T-cell (primary cell): ENCODE results near the gene DOK5. TPM values are rescaled to one million over a fixed set of nuclear protein-coding genes. Genes with fewer than 3 reads are reported as not detected.

Experiments
- ATAC-seq, 4 experiments: fragments of 200-7000 bp in 3 of 4; fragments of 150-1000 bp in 1 of 4; cut with Tn5 transposase; replicated peaks in 1 of 4; 1 replicate in 3 of 4; 2 replicates in 1 of 4; pipeline ENCODE4 v1.10.0; 2021; ENCODE audit warnings: moderate library complexity in 3 of 4, mild to moderate bottlenecking in 2 of 4, moderate number of reproducible peaks in 1 of 4
- CTCF ChIA-PET, 2 donors: fragments of 300-600 bp; sonication (Branson Sonifier 250); formaldehyde crosslinking; loops; one replicate each; lab custom pipeline; 2022; ENCODE audit warnings: antibody characterized with exemption in 2 of 2; lab: Charles Lee
- POLR2A ChIA-PET, 2 donors: fragments of 300-600 bp; sonication (Branson Sonifier 250); formaldehyde crosslinking; loops; one replicate each; lab custom pipeline; 2022; ENCODE audit warnings: antibody characterized with exemption in 2 of 2; lab: Charles Lee
- DNase-seq, 35 experiments: peaks; one replicate each; pipeline versions ENCODE4 v3.0.0 to v3.0.0-alpha.2; 2013 to 2023
- H3K27ac ChIP-seq: one replicate; pipeline ENCODE4 v1.5.1; 2013; ENCODE audit warnings: low read length
- H3K27me3 ChIP-seq, 2 experiments: replicated peaks in 1 of 2; 1 replicate in 1 of 2; 2 replicates in 1 of 2; pipeline versions ENCODE4 v1.6.1 to v1.7.0; 2013; ENCODE audit warnings: low read length in 1 of 2, mixed read lengths in 1 of 2; ENCODE audit not compliant: control insufficient read depth in 2 of 2, insufficient read depth in 2 of 2; ENCODE audit errors: extremely low read depth in 1 of 2
- H3K36me3 ChIP-seq, 2 donors: 1 replicate in 1 of 2; 2 replicates in 1 of 2; pipeline versions ENCODE4 v1.6.1 to v1.7.0; 2013; ENCODE audit warnings: low read length in 1 of 2; ENCODE audit not compliant: control insufficient read depth in 2 of 2, insufficient read depth in 1 of 2; ENCODE audit errors: extremely low read depth in 1 of 2
- H3K4me1 ChIP-seq, 2 experiments: 1 replicate in 1 of 2; 2 replicates in 1 of 2; pipeline versions ENCODE4 v1.6.1 to v1.7.0; 2013; ENCODE audit warnings: low read length in 2 of 2, mixed read lengths in 1 of 2; ENCODE audit not compliant: insufficient read depth in 2 of 2, control insufficient read depth in 1 of 2; ENCODE audit errors: extremely low read depth in 1 of 2
- H3K4me3 ChIP-seq, 2 donors: 1 replicate in 1 of 2; 2 replicates in 1 of 2; pipeline versions ENCODE4 v1.5.1 to v1.7.0; 2013; ENCODE audit warnings: mild to moderate bottlenecking in 2 of 2, low read length in 1 of 2, moderate library complexity in 1 of 2; ENCODE audit not compliant: control insufficient read depth in 1 of 2; ENCODE audit errors: extremely low read depth in 1 of 2
- H3K9me3 ChIP-seq: 2 replicates; pipeline ENCODE4 v1.7.0; 2013
- H3K27ac Mint-ChIP-seq, 2 donors: one replicate each; pipeline ENCODE4 v1.8.0; 2020 to 2021; ENCODE audit warnings: mild to moderate bottlenecking in 2 of 2, mixed read lengths in 2 of 2
- H3K27me3 Mint-ChIP-seq, 2 donors: one replicate each; pipeline ENCODE4 v1.8.0; 2021 to 2022; ENCODE audit warnings: mixed read lengths in 2 of 2
- H3K36me3 Mint-ChIP-seq: one replicate; pipeline ENCODE4 v1.8.0; 2021; ENCODE audit warnings: mixed read lengths
- H3K4me1 Mint-ChIP-seq, 3 donors: one replicate each; pipeline ENCODE4 v1.8.0; 2020 to 2022; ENCODE audit warnings: mixed read lengths in 3 of 3, mild to moderate bottlenecking in 1 of 3
- H3K4me3 Mint-ChIP-seq, 3 donors: one replicate each; pipeline ENCODE4 v1.8.0; 2020 to 2022; ENCODE audit warnings: mild to moderate bottlenecking in 3 of 3, mixed read lengths in 3 of 3, moderate library complexity in 3 of 3
- H3K9me3 Mint-ChIP-seq, 3 donors: one replicate each; pipeline ENCODE4 v1.8.0; 2020 to 2022; ENCODE audit warnings: mixed read lengths in 3 of 3
- WGBS: methylation state at CpG from one replicate; pipeline ENCODE4 v1.1.5; 2013; ENCODE audit warnings: missing lambda C conversion rate; ENCODE audit not compliant: insufficient coverage; 5-methylcytosine and 5-hydroxymethylcytosine counted together
- total RNA-seq, 35 experiments: library from RNA in 6 of 35; stranded (reverse) in 6 of 35; fragments of 120-200 nt in 1 of 35; gene quantifications; one replicate each; pipeline versions ENCODE4 v1.2.1 to v1.2.4 and lab custom pipeline; 2013 to 2026

DOK5 gene
- total RNA-seq, 5 donors from 2014 or later (not counting 1 experiment from before 2014, with no cell fraction given), result not detected

DNA sequence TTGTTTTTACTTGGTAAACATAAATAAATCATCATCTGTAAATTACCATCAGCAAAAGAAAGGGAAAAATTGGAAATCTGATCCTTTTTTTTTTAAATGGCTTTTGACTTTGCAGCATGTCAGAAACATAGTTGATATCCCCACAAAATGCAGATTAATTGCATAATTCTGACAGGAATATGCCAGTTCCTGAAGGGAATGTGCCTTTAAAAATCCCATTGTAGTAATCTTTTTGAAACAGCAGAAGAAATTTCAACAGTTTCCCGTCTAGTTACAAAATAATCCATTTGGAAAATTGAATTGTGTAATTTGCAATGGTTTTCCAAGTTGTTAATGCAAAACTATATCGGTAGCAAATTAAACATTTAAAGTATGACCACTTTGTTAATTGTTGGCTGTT lies 95.2 kb downstream of the DOK5 start:
- DNase-seq (no peak), ATAC-seq (no peak)
- no peaks in the 10 kb centered on the region for H3K27me3 ChIP-seq
- CTCF ChIA-PET, result no interaction called here
- Mint-ChIP-seq H3K9me3 (peaks cover 0 to 5% (median 0%) of the 10 kb centered on the region in 3 donors), H3K4me1 (no peaks in the 10 kb centered on the region), H3K36me3 (no peaks in the 10 kb centered on the region), H3K27me3 (peaks cover 0 to 7% of the 10 kb centered on the region in 2 donors), H3K27ac (no peak overlapping the region), H3K4me3 (no peak overlapping the region)
- no peak overlapping the region for H3K4me3 ChIP-seq
- POLR2A ChIA-PET, result no interaction called here
- no peaks in the 10 kb centered on the region for H3K36me3 ChIP-seq
- WGBS, result no CpG with 5 or more reads among the region's 2 CpGs
- H3K4me1 ChIP-seq, result no peaks in the 10 kb centered on the region
- no peak overlapping the region for H3K27ac ChIP-seq
- no peaks in the 10 kb centered on the region for H3K9me3 ChIP-seq

GRCh38 chr20:54572665-54573435 lies 97.5 kb downstream of the DOK5 start:
- POLR2A ChIA-PET, result no interaction called here
- no peaks in the 10 kb centered on the region for H3K4me1 Mint-ChIP-seq
- ATAC-seq (no peak), DNase-seq (no peak)
- H3K36me3 Mint-ChIP-seq, result no peaks in the 10 kb centered on the region
- H3K27ac Mint-ChIP-seq, result no peak overlapping the region
- H3K9me3 Mint-ChIP-seq, result peaks cover 0 to 5% (median 0%) of the 10 kb centered on the region in 3 donors
- Histone ChIP-seq H3K4me3 (no peak overlapping the region), H3K36me3 (no peaks in the 10 kb centered on the region), H3K27ac (no peak overlapping the region), H3K9me3 (no peaks in the 10 kb centered on the region), H3K4me1 (no peaks in the 10 kb centered on the region), H3K27me3 (no peaks in the 10 kb centered on the region)
- peaks cover 0 to 7% of the 10 kb centered on the region in 2 donors for H3K27me3 Mint-ChIP-seq
- H3K4me3 Mint-ChIP-seq, result no peak overlapping the region
- CTCF ChIA-PET, result no interaction called here
- 79% methylated on average over 4 of the region's 8 CpGs for WGBS

DNA sequence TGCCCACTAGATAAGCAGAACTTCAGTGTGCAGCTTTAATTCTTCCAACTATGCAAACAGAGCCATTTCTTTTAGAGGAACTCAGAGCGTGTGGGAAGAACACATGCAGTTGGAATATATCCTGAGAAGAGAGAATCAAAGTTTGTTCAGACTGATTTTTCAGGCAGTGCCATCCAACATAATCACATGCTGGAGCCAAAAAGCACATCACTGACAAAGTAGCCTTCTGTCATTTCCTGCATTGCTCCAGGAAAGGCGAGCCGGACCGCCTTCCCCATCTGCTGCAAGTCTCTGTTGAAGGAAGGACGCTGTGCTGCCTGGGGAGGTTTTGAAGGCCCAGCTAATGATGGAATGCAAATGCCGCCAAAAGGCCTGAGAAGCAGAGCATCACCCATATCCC lies 98.4 kb downstream of the DOK5 start:
- Mint-ChIP-seq H3K27me3 (peaks cover 0 to 7% of the 10 kb centered on the region in 2 donors), H3K4me3 (no peak overlapping the region), H3K9me3 (peaks cover 0 to 5% (median 0%) of the 10 kb centered on the region in 3 donors), H3K36me3 (no peaks in the 10 kb centered on the region), H3K27ac (no peak overlapping the region), H3K4me1 (no peaks in the 10 kb centered on the region)
- ChIA-PET CTCF (no interaction called here), POLR2A (no interaction called here)
- WGBS, result 81% methylated on average over 3 of the region's 6 CpGs
- H3K9me3 ChIP-seq, result no peaks in the 10 kb centered on the region
- no peak overlapping the region for H3K27ac ChIP-seq
- ATAC-seq (no peak), DNase-seq (no peak)
- H3K36me3 ChIP-seq, result no peaks in the 10 kb centered on the region
- no peaks in the 10 kb centered on the region for H3K4me1 ChIP-seq
- H3K4me3 ChIP-seq, result no peak overlapping the region
- H3K27me3 ChIP-seq, result no peaks in the 10 kb centered on the region

GRCh38 chr20:54576518-54576917 lies 101.1 kb downstream of the DOK5 start:
- no peaks in the 10 kb centered on the region for H3K4me1 ChIP-seq
- no peaks in the 10 kb centered on the region for H3K27me3 ChIP-seq
- no peaks in the 10 kb centered on the region for H3K4me1 Mint-ChIP-seq
- no peak for DNase-seq
- WGBS, result 100% methylated on average over 2 of the region's 6 CpGs
- ATAC-seq, result no peak
- ChIA-PET CTCF (no interaction called here), POLR2A (interaction anchor here in 1 of 2 donors (0.7 kb wide), 1 partner anchor 283 kb away, joined by 3 read pairs; no protein-coding TSS in a partner anchor)
- no peaks in the 10 kb centered on the region for H3K9me3 ChIP-seq
- no peak overlapping the region for H3K27ac Mint-ChIP-seq
- H3K4me3 ChIP-seq, result no peak overlapping the region
- H3K27me3 Mint-ChIP-seq, result peaks cover 0 to 4% of the 10 kb centered on the region in 2 donors
- H3K4me3 Mint-ChIP-seq, result no peak overlapping the region
- H3K36me3 Mint-ChIP-seq, result no peaks in the 10 kb centered on the region
- H3K9me3 Mint-ChIP-seq, result peaks cover 0 to 5% (median 0%) of the 10 kb centered on the region in 3 donors
- H3K36me3 ChIP-seq, result no peaks in the 10 kb centered on the region
- H3K27ac ChIP-seq, result no peak overlapping the region

GRCh38 chr20:54577637-54578036 lies 102.2 kb downstream of the DOK5 start:
- H3K4me1 ChIP-seq, result no peaks in the 10 kb centered on the region
- H3K27ac Mint-ChIP-seq, result no peak overlapping the region

DNA sequence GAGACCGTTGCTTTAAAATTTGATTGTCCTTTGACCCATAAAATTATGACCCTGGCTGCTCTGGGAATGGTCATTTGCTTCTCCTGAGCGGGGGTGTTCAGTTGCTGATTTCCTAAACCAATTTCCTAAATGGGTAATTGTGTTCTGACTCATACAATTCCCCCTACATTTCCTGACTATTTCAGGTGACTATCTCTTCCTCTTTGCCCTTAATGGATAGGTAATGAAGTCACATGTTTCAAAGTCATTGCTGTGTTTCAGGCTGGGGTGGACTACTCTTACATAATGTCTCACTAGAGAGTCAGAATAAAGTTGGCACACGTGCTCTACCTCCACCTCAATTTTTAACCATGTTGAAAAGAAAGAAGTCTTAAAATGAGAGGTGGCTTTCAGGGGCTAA lies 109.8 kb downstream of the DOK5 start:
- no peak for DNase-seq
- Histone ChIP-seq H3K27ac (no peak overlapping the region), H3K36me3 (no peaks in the 10 kb centered on the region), H3K9me3 (no peaks in the 10 kb centered on the region), H3K4me1 (no peaks in the 10 kb centered on the region), H3K27me3 (no peaks in the 10 kb centered on the region), H3K4me3 (no peak overlapping the region)
- no CpG with 5 or more reads among the region's 3 CpGs for WGBS
- Mint-ChIP-seq H3K27me3 (peaks cover 8 to 9% of the 10 kb centered on the region in 2 donors), H3K4me3 (no peak overlapping the region), H3K9me3 (peaks cover 4 to 16% (median 6%) of the 10 kb centered on the region in 3 donors), H3K36me3 (no peaks in the 10 kb centered on the region), H3K4me1 (no peaks in the 10 kb centered on the region), H3K27ac (no peak overlapping the region)
- no peak for ATAC-seq
- ChIA-PET CTCF (no interaction called here), POLR2A (no interaction called here)

More at GRCh38 chr20:54577637-54578036, 102.2 kb downstream of the DOK5 start:
- no peak overlapping the region for H3K4me3 Mint-ChIP-seq
- H3K9me3 Mint-ChIP-seq, result peaks cover 3 to 5% (median 4%) of the 10 kb centered on the region in 3 donors
- ChIA-PET POLR2A (no interaction called here), CTCF (no interaction called here)
- Histone ChIP-seq H3K27me3 (no peaks in the 10 kb centered on the region), H3K9me3 (no peaks in the 10 kb centered on the region), H3K4me3 (no peak overlapping the region), H3K36me3 (no peaks in the 10 kb centered on the region), H3K27ac (no peak overlapping the region)
- H3K27me3 Mint-ChIP-seq, result peaks cover 0 to 4% of the 10 kb centered on the region in 2 donors
- H3K4me1 Mint-ChIP-seq, result no peaks in the 10 kb centered on the region
- H3K36me3 Mint-ChIP-seq, result no peaks in the 10 kb centered on the region
- DNase-seq, result no peak
- ATAC-seq, result no peak
